Right renal pelvis (tissue), 4 donors: Measurements from ENCODE around the gene LPP. TPM values are rescaled to one million over a fixed set of nuclear protein-coding genes. Genes with fewer than 3 reads are reported as not detected.

ENCODE experiments used
- DNase-seq, 4 donors: peaks; one replicate each; pipeline ENCODE4 v3.0.0-alpha.2; 2013; ENCODE audit warnings: low read depth in 4 of 4, low spot score in 3 of 4, missing footprints in 1 of 4
- polyA plus RNA-seq, 4 donors: library from polyadenylated mRNA; unstranded; fragments of 120-200 nt; gene quantifications; one replicate each; pipeline ENCODE4 v1.2.1, GENCODE V29; 2013; ENCODE audit not compliant: insufficient read length in 4 of 4

The LPP gene
- polyA plus RNA-seq, 4 donors: 24.5 to 29.6 (median 25.6) TPM

- DNase-seq: no peak
These were observed 713.8 kb downstream of the LPP start for GRCh38 chr3:188867691-188868265.

GRCh38 chr3:188868803-188869202 is 714.8 kb downstream of the LPP start:
- DNase-seq: no peak

- no peak for DNase-seq
These were observed 715.7 kb downstream of the LPP start for GRCh38 chr3:188869628-188870027.

GRCh38 chr3:188870431-188870830 is 716.5 kb downstream of the LPP start:
- DNase-seq: no peak

- DNase-seq: no peak
These were observed 720.6 kb downstream of the LPP start for GRCh38 chr3:188874576-188874975.

- DNase-seq: no peak
These were observed 721.5 kb downstream of the LPP start for GRCh38 chr3:188875413-188875812.

- DNase-seq: no peak
These were observed 722.4 kb downstream of the LPP start for GRCh38 chr3:188876370-188876769.

GRCh38 chr3:188877381-188877780 is 723.4 kb downstream of the LPP start:
- no peak for DNase-seq

GRCh38 chr3:188878076-188878475 is 724.1 kb downstream of the LPP start:
- no peak for DNase-seq

- no peak for DNase-seq
These were observed 728.1 kb downstream of the LPP start for GRCh38 chr3:188881954-188882641.

GRCh38 chr3:188884299-188885043 is 730.5 kb downstream of the LPP start:
- DNase-seq: no peak

GRCh38 chr3:188888321-188889053 is 734.5 kb downstream of the LPP start:
- no peak for DNase-seq

GRCh38 chr3:188889054-188889491 is 735.1 kb downstream of the LPP start:
- DNase-seq: no peak

GRCh38 chr3:188890572-188891270 is 736.8 kb downstream of the LPP start:
- DNase-seq: no peak

- DNase-seq: no peak
These were observed 745.9 kb downstream of the LPP start for GRCh38 chr3:188899881-188900280.

GRCh38 chr3:188900421-188900951 is 746.5 kb downstream of the LPP start:
- DNase-seq: no peak

GRCh38 chr3:188901126-188901525 is 747.2 kb downstream of the LPP start:
- no peak for DNase-seq

- DNase-seq: no peak
These were observed 747.8 kb downstream of the LPP start for GRCh38 chr3:188901671-188902287.

GRCh38 chr3:188904670-188905069 is 750.7 kb downstream of the LPP start:
- no peak for DNase-seq

- DNase-seq: no peak
These were observed 751.6 kb downstream of the LPP start for GRCh38 chr3:188905547-188905946.
